Natural killer cell (primary cell): ENCODE measurements around the gene ATG10. TPM values are rescaled to one million over a fixed set of nuclear protein-coding genes. Genes with fewer than 3 reads are reported as not detected.

Source experiments
- ATAC-seq, 3 donors: fragments of 150-1000 bp in 2 of 3; fragments of 200-7000 bp in 1 of 3; cut with Tn5 transposase; 1 replicate in 1 of 3; 2 replicates in 2 of 3; pipeline ENCODE4 v1.10.0; 2021; ENCODE audit warnings: mild to moderate bottlenecking in 2 of 3, moderate library complexity in 2 of 3
- DNase-seq, 2 donors: peaks; one replicate each; pipeline versions ENCODE4 v3.0.0 to v3.0.0-alpha.2; 2013 to 2021; ENCODE audit warnings: mixed read lengths in 1 of 2
- H3K27ac ChIP-seq: one replicate; pipeline ENCODE4 v1.5.1; 2013; ENCODE audit warnings: mild to moderate bottlenecking, low read length
- H3K27me3 ChIP-seq: one replicate; pipeline ENCODE4 v1.6.1; 2013; ENCODE audit warnings: low read length; ENCODE audit not compliant: control insufficient read depth, insufficient read depth
- H3K36me3 ChIP-seq: one replicate; pipeline ENCODE4 v1.6.1; 2013; ENCODE audit warnings: low read length; ENCODE audit not compliant: control insufficient read depth, insufficient read depth
- H3K4me1 ChIP-seq: one replicate; pipeline ENCODE4 v1.6.1; 2013; ENCODE audit warnings: low read length; ENCODE audit not compliant: control insufficient read depth, insufficient read depth
- H3K4me3 ChIP-seq: one replicate; pipeline ENCODE4 v1.5.1; 2013; ENCODE audit warnings: low read length
- H3K9me3 ChIP-seq: one replicate; pipeline ENCODE4 v1.6.1; 2013; ENCODE audit warnings: low read length; ENCODE audit not compliant: control insufficient read depth, insufficient read depth
- H3K27ac Mint-ChIP-seq, 2 donors: one replicate each; pipeline ENCODE4 v1.8.0; 2022; ENCODE audit warnings: mild to moderate bottlenecking in 2 of 2, mixed read lengths in 2 of 2, moderate library complexity in 1 of 2
- H3K27me3 Mint-ChIP-seq, 2 donors: one replicate each; pipeline ENCODE4 v1.8.0; 2022; ENCODE audit warnings: low read depth in 2 of 2, mixed read lengths in 2 of 2
- H3K36me3 Mint-ChIP-seq: one replicate; pipeline ENCODE4 v1.8.0; 2022; ENCODE audit warnings: mixed read lengths
- H3K4me1 Mint-ChIP-seq, 2 donors: one replicate each; pipeline ENCODE4 v1.8.0; 2022; ENCODE audit warnings: mixed read lengths in 2 of 2
- H3K4me3 Mint-ChIP-seq: one replicate; pipeline ENCODE4 v1.8.0; 2022; ENCODE audit warnings: mild to moderate bottlenecking, moderate library complexity, mixed read lengths
- H3K9me3 Mint-ChIP-seq, 2 donors: one replicate each; pipeline ENCODE4 v1.8.0; 2022; ENCODE audit warnings: mixed read lengths in 2 of 2
- CTCF ChIP-seq: fragments of 200-600 bp; IDR thresholded peaks from one replicate; pipeline ENCODE4 v1.8.0; 2022; ENCODE audit warnings: antibody characterized with exemption
- WGBS: methylation state at CpG from one replicate; pipeline ENCODE4 v1.1.7; 2013; ENCODE audit warnings: missing lambda C conversion rate; ENCODE audit not compliant: insufficient coverage; 5-methylcytosine and 5-hydroxymethylcytosine counted together
- intact Hi-C: fragments of 100-400 bp; cut with micrococcal nuclease; formaldehyde crosslinking; loops from one replicate; pipeline ENCODE4 v1.14.2; 2022
- total RNA-seq, 4 donors: library from RNA; stranded (reverse); fragments of 120-200 nt in 1 of 4; gene quantifications; one replicate each; pipeline versions ENCODE4 v1.2.3 to v1.2.4, GENCODE V29; 2013 to 2022

The ATG10 gene
- 10 to 100 TPM in 2 of 3 donors, 1 to 10 TPM in 1; 9.0 to 11.5 (median 11.4) TPM for total RNA-seq
- total RNA-seq (2013) = 9.9 TPM

DNA sequence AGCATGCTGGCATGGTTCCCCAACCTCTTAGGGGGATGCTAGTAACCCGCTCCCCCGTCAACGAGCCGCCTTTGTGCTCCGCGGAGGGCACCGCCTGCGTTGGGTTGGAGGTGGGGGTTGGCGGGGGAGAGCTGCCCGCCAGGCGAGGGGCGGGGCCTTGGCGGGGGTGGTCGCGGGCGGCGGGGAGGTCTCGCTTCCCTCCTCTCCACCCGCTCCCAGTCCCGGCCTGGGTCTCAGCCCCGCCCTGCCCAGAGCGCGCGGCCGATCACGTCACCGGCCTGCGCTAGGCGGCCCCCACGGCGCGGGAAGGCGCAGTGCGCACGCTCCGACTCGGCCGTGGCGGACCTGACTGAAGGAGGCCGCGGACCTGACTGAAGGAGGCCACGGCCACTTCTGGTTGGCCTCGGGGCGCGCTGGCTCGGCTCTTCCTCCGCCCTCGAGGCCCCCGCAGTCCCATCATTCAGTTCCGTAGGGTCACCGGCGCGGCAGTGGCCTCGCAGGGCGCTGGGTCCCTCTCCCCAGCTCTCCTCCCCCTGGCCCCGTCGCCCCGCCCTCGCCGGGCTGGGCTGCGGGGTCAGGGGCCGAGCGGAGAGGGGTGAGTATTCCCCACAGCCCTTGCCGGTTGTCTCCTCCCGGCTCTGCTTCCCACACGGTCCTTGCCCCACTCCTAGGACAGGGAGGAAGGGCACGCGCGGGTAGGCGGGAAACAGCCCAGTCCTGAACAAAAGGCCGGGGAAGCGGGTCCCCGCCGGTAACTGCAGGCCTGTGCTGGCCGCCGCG is at the start of gene ATG10:
Gene ATG10, plus strand, starts transcription at position 312 of the 780 bp plus-strand sequence. CDS start 15,548 bp downstream, outside the sequence.
- H3K4me3 Mint-ChIP-seq = peak within 1 kb of the TSS; percentile 100
- peaks cover 10% of the 10 kb centered on the region for H3K4me1 ChIP-seq
- no peak for TF ChIP-seq CTCF
- peaks cover 15 to 19% of the 10 kb centered on the region in 2 donors for H3K4me1 Mint-ChIP-seq
- ATAC-seq = peak; percentile 92 to 98 (median 93)
- intact Hi-C loops = loop anchor here (1.0 to 5.0 kb wide), 3 partner anchors 120 to 465 kb away; partner anchors contain the start of gene SSBP2
- H3K9me3 ChIP-seq = no peaks in the 10 kb centered on the region
- H3K9me3 Mint-ChIP-seq = no peaks in the 10 kb centered on the region
- H3K27me3 ChIP-seq = no peaks in the 10 kb centered on the region
- H3K4me3 ChIP-seq = peak within 1 kb of the TSS; percentile 99
- peak; percentile 90 to 94 for DNase-seq
- peak within 1 kb of the TSS; percentile 95 to 96 for H3K27ac Mint-ChIP-seq
- no peaks in the 10 kb centered on the region for H3K27me3 Mint-ChIP-seq
- no peaks in the 10 kb centered on the region for H3K36me3 ChIP-seq
- H3K36me3 Mint-ChIP-seq = no peaks in the 10 kb centered on the region
- WGBS = under 1% methylated on average over 76 of the region's 77 CpGs
- peak within 1 kb of the TSS; percentile 99 for H3K27ac ChIP-seq

DNA sequence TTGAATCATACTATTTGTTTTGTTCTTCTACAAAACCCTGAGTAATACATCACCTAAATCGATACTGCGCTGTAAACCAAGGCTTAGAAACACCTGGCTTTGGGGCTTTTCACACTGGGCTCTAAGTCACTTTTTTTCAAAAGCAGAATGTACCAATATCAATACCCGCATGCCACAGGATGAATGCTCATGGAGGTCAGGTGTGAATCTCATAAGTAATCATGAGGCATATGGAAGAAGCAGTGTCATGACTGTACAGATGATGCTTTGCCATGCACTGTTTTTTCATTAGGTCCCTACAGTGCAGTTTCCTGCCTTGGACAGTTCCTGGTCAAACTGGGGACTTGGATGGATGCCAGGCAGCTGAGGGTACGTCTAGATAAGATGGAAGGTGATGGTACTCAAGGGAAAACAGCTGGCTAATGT is 49.0 kb upstream of the ATG10 start:
- H3K4me3 ChIP-seq = no peak overlapping the region
- H3K36me3 ChIP-seq = no peaks in the 10 kb centered on the region
- Mint-ChIP-seq H3K27ac (no peak overlapping the region), H3K36me3 (no peaks in the 10 kb centered on the region), H3K4me1 (no peaks in the 10 kb centered on the region), H3K9me3 (no peaks in the 10 kb centered on the region), H3K4me3 (no peak overlapping the region), H3K27me3 (peaks cover 4 to 17% of the 10 kb centered on the region in 2 donors)
- intact Hi-C loops = no loop called here
- no peak for TF ChIP-seq CTCF
- no peaks in the 10 kb centered on the region for H3K4me1 ChIP-seq
- ATAC-seq = no peak
- H3K27ac ChIP-seq = no peak overlapping the region
- H3K9me3 ChIP-seq = no peaks in the 10 kb centered on the region
- WGBS = 80% methylated on average over 4 of the region's 4 CpGs
- no peaks in the 10 kb centered on the region for H3K27me3 ChIP-seq
- no peak for DNase-seq

DNA sequence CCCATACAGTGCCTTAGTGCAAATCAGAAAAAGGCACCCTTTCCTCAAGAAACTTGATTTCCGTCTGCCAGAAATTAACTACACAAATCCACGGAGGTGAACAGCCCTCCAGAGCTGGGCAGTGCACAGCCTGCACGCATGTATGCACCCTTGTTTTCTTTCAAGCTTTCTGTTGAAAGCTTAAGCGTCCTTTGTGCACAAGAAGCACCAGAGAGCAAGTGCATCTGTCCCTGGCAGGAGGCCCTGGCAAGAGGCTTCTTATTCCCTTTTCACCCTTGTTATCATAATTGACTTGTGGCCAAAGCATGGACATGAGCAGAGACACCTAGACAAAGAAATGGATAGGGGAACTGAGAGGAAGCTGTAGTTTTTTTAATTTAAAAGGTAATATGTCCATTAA is 47.4 kb upstream of the ATG10 start:
- H3K27me3 Mint-ChIP-seq = peaks cover 0 to 11% of the 10 kb centered on the region in 2 donors
- no peak overlapping the region for H3K4me3 ChIP-seq
- H3K9me3 ChIP-seq = no peaks in the 10 kb centered on the region
- no peaks in the 10 kb centered on the region for H3K9me3 Mint-ChIP-seq
- H3K4me1 Mint-ChIP-seq = no peaks in the 10 kb centered on the region
- DNase-seq = no peak
- TF ChIP-seq CTCF = no peak
- ATAC-seq = no peak
- H3K4me1 ChIP-seq = no peaks in the 10 kb centered on the region
- H3K4me3 Mint-ChIP-seq = no peak overlapping the region
- no peaks in the 10 kb centered on the region for H3K27me3 ChIP-seq
- no peak overlapping the region for H3K27ac ChIP-seq
- WGBS = 93% methylated on average over 4 of the region's 4 CpGs
- no peak overlapping the region for H3K27ac Mint-ChIP-seq
- no peaks in the 10 kb centered on the region for H3K36me3 ChIP-seq
- intact Hi-C loops = no loop called here
- no peaks in the 10 kb centered on the region for H3K36me3 Mint-ChIP-seq
